ENCODE data around the gene REG1A.

REG1A gene

GRCh38 chr2:79128406-79128805, 8.1 kb downstream of the REG1A start:
- no peak for DNase-seq (ENCODE audit: low spot score)

- no peak for DNase-seq (ENCODE audit: low spot score)
Observed at GRCh38 chr2:79129260-79129659, 9.0 kb downstream of the REG1A start.

- DNase-seq (ENCODE audit: low spot score): no peak
Observed at GRCh38 chr2:79129804-79130203, 9.5 kb downstream of the REG1A start.

GRCh38 chr2:79131687-79132086, 11.4 kb downstream of the REG1A start:
- no peak for DNase-seq (ENCODE audit: low spot score)

DNA sequence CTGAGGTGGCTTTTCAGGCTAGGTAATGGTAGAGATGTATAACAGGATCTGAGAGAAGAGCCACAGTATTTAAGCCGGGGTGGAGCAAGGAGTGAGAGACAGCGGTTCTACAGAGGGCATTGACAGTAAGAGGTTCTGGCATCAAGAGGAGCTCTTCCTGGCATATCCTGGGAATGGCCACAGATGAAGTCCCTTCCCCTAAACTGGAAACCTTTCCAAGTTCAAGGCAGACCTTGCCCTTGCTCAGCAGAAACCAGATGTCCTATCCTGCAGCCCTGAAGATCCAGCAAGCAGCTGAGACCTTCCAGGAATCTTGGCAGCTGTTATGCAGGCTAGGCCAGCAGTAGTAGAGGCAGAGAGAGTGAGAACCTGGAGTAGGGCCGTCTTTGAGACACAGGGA, 18.1 kb downstream of the REG1A start:
- DNase-seq (ENCODE audit: low spot score): no peak

DNA sequence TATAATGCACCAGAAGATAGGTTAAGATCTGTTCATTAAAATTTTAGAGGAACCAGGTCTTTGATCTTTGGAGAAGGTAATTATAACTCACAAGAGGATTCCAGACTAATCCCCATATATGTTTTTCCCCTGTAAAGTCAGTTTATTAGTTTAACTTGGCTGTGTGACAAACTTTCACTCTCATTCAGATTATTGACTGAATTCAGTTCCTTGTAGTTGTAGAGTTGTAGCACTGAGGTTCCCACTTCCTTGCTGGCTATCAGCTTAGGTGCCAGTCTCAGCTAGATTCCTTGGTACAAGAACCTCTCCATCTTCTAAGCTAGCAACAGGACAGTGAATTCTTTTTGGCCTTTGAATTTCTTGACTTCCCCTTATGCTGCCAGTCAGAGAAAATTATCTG, 19.1 kb downstream of the REG1A start:
- no peak for DNase-seq (ENCODE audit: low spot score)

- DNase-seq (ENCODE audit: low spot score): no peak
Observed at GRCh38 chr2:79155826-79156476, 35.7 kb downstream of the REG1A start.

- no peak for DNase-seq (ENCODE audit: low spot score)
Observed at GRCh38 chr2:79159030-79159429, 38.7 kb downstream of the REG1A start.

DNA sequence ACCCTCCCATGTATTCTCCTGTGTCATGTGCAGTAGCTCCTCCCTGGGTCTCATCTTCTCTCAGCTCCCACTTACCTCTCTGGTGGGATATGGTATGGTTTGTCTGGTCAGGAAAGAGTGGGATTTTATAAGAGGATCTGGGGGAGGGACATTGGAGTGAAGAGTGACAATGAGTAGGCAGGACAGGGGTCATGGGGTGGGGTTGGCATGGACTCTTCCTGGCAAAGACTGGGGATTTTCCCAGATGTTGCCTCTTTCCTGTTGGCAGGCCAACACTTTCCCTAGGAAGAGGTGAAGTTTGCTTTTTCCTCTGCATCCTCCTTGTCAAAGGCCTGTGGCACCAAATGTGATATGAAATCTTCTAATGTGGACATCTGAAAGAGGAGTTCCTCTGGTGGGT, 39.4 kb downstream of the REG1A start, which contains the start of gene REG3A:
Gene REG3A, minus strand, starts transcription at position 101 of the 400 bp plus-strand sequence. CDS start 348 bp downstream, outside the sequence.
- no peak for DNase-seq (ENCODE audit: low spot score)

DNA sequence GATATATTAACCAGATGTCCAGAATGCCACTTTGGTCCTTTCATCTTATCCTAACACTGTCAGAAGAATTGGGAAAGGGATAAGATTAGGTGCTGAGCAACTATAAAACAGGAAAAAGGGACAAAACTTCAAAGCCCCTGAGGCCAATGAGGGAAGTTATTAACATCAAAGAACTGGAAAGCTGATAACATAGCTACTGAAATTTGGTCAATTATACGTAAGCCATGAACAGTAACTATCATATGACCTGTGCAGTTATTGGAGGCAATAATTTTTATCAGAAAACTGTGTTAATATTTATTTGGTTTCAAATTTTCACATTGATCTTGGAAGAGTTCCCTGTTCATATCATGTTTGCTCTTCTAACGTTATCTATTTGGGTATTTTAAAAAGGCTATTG, 41.8 kb downstream of the REG1A start:
- no peak for DNase-seq (ENCODE audit: low spot score)

DNA sequence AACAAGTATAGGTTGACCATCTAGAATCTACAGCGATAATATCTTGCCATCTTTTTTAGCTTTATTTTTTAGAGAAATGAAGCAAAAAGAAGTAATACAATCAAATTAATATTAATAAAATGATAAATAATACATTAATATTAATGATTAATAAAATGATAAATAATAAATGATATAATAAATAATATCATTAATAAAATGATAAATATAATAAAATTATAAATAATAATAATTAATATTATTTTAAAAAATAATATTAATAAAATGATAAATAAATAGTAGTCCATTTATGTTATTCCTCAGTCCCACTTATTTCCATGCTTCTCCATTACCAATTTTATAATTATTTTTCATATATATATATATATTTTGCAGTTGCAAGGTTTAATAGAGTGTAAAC, 42.5 kb downstream of the REG1A start:
- no peak for DNase-seq (ENCODE audit: low spot score)

- DNase-seq (ENCODE audit: low spot score): no peak
Observed at GRCh38 chr2:79171348-79171958, 51.2 kb downstream of the REG1A start.
